Hippocampal formation (tissue), 2 donors: Measurements from ENCODE around the gene ODAD2.
"Not testable (repeated sequence)": the region's sequence is repeated elsewhere in the genome, so short reads cannot be mapped to it uniquely, and the experiment has no call there.

Experiments
- DNase-seq, 2 donors: peaks; one replicate each; lab custom pipeline; 2025; lab: John Stamatoyannopoulos, UW

ODAD2 gene

GRCh38 chr10:27959093-27959715 is 39.7 kb downstream of the ODAD2 start:
- DNase-seq = no peak

GRCh38 chr10:27958383-27958782 is 40.5 kb downstream of the ODAD2 start:
- not testable (repeated sequence) for DNase-seq

- no peak for DNase-seq
These were observed 48.7 kb downstream of the ODAD2 start for GRCh38 chr10:27950242-27950564.

- no peak for DNase-seq
These were observed 49.2 kb downstream of the ODAD2 start for GRCh38 chr10:27949528-27950241.

GRCh38 chr10:27948186-27948585 is 50.7 kb downstream of the ODAD2 start:
- no peak for DNase-seq

- no peak for DNase-seq
These were observed 51.3 kb downstream of the ODAD2 start for GRCh38 chr10:27947540-27947939.

- DNase-seq = no peak
These were observed 54.9 kb downstream of the ODAD2 start for GRCh38 chr10:27944005-27944404.

GRCh38 chr10:27914888-27915287 is 84.0 kb downstream of the ODAD2 start:
- no peak for DNase-seq

GRCh38 chr10:27912231-27912630 is 86.6 kb downstream of the ODAD2 start:
- DNase-seq = no peak

GRCh38 chr10:27911539-27911938 is 87.3 kb downstream of the ODAD2 start:
- no peak for DNase-seq

- DNase-seq = no peak
These were observed 87.9 kb downstream of the ODAD2 start for GRCh38 chr10:27911011-27911410.

- no peak for DNase-seq
These were observed 90.6 kb downstream of the ODAD2 start for GRCh38 chr10:27908231-27908630.

- not testable (repeated sequence) for DNase-seq
These were observed 99.4 kb downstream of the ODAD2 start for GRCh38 chr10:27899485-27899884.

GRCh38 chr10:27899058-27899457 is 99.8 kb downstream of the ODAD2 start:
- DNase-seq = no peak

- DNase-seq = no peak
These were observed 105.4 kb downstream of the ODAD2 start for GRCh38 chr10:27893358-27893954.

- DNase-seq = no peak
These were observed 107.9 kb downstream of the ODAD2 start for GRCh38 chr10:27890971-27891370.

- no peak for DNase-seq
These were observed 109.4 kb downstream of the ODAD2 start for GRCh38 chr10:27889518-27889917.

- no peak for DNase-seq
These were observed 114.7 kb downstream of the ODAD2 start for GRCh38 chr10:27884185-27884641.

- no peak for DNase-seq
These were observed 120.6 kb downstream of the ODAD2 start for GRCh38 chr10:27878281-27878680.

- no peak for DNase-seq
These were observed 133.7 kb downstream of the ODAD2 start for GRCh38 chr10:27865221-27865635.

GRCh38 chr10:27861781-27862180 is 137.1 kb downstream of the ODAD2 start:
- DNase-seq = no peak

- no peak for DNase-seq
These were observed 141.3 kb downstream of the ODAD2 start for GRCh38 chr10:27857616-27858015.

- DNase-seq = peak in 1 of 2 donors; percentile 1
These were observed 154.7 kb downstream of the ODAD2 start for GRCh38 chr10:27844223-27844622.
